Activated gamma-delta T cell (primary cell): ENCODE measurements around the gene ARHGEF18.
"Not testable (repeated sequence)": the region's sequence is repeated elsewhere in the genome, so short reads cannot be mapped to it uniquely, and the experiment has no call there.

ENCODE experiments used
- DNase-seq: peaks from one replicate; lab custom pipeline; 2025; lab: John Stamatoyannopoulos, UW

ARHGEF18 gene

DNA sequence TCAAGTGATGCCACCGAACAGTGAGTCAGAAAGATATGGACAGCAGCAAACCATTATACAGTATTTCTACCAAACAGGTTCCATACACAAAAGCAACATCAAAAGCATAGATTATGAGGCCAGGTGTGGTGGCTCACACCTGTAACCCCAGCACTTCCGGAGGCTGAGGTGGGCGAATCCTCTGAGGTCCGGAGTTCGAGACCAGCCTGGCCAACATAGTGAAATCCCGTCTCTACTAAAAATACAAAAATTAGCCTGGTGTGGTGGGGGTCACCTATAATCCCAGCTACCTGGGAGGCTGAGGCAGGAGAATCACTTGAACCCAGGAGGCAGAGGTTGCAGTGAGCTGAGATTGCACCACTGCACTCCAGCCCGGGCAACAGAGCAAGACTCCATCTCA is 1.7 kb upstream of the ARHGEF18 start:
- DNase-seq, result not testable (repeated sequence)

DNA sequence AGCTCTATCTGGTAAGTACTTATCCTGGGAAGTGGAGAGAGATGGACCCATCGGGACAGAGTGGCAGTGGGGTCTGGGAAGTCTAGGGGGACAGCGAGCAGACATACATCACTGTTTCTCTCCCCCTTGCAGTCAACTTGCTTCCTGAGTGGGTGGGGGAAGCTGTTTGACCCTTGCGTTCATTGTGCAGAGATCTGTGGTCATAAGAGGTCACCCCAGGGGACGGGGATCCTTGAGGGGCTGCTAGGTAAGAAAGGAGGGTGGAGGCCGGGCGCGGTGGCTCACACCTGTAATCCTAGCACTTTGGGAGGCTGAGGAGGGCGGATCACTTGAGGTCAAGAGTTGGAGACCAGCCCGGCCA is 474 bp downstream of the ARHGEF18 start:
- no peak for DNase-seq

DNA sequence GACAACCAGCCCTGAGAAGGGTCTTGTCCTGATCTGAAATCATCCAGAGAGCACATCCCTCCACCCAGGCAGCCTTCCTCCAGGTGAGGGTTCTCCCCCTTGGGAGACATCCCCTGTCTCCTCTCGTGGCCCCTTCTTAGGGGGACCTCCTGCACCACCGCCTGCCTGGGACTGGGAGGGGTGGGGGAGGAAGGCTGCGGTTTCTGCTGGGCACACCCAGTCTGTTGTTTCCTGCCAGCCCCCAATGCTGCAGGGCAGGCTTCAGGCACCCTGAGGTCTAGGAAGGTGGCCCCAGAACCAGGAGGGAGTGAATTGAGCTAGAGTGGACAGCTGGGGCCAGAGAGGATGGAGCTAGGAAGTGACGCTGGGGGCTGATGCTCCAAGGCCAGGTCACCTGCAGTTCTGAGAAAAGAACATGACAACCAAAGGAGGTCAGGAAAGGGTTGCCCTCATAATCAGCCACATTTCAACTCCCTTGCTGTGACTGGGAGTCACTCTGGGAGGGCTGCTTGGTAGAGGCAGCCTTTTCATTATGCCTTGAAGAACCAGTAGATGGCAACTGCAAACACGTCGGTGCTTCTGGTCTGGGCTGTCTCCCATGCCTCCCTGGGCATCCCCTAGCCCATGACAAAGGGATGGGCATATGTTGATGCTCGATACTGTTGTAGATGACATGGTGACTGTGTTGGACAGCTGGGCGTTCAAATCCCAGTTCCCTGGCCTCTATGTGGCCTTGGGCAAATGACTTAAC is 1.4 kb downstream of the ARHGEF18 start:
- DNase-seq, result no peak

DNA sequence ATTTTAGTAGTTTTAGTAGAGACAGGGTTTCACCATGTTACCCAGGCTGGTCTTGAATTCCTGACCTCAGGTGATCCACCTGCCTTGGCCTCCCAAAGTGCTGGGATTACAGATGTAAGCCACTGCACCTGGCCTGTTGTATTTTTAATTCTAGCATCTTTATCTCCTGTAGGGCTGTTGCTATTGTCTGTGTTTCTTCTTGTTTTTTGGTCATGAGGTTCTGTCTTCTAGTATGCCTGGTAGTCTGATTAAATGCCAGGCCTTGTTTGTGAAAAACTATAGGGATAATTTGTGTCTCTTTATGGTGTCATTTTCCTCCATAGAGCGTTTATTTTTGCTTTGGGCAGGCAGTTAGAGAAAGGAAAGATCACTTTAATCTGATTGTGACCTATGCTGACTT is 3.1 kb downstream of the ARHGEF18 start:
- no peak for DNase-seq

DNA sequence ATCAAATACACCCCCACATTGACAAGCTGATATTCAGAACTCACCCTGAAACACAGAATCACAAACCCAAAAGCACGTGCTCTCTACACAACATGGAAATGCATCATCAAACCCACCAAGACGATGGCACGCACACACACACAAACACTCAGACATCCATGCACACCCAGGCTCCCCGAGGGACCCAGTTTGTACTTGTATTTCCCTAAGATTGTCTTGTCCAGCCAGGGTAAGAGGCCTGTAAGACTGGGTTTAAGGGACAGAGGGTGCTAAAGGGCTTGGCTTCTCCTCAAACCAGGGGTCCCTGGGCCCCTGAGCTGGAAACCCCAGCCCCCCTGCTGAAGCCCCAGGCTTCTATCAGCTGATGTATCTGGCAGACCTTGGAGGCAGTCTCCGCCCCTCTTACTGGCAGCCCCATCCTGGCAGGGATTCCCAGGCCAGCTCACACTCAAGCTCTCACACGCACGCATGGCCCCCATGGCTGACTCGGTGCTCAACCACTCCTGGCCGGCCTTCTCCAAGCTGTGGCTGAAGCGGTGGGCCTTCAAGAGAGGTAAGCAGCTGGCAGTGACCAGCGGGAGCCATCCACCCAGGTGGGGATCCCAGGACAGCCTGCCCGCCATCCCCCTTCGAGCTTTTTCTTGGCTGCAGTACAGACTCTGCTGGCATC is 6.5 kb downstream of the ARHGEF18 start:
- DNase-seq, result no peak

DNA sequence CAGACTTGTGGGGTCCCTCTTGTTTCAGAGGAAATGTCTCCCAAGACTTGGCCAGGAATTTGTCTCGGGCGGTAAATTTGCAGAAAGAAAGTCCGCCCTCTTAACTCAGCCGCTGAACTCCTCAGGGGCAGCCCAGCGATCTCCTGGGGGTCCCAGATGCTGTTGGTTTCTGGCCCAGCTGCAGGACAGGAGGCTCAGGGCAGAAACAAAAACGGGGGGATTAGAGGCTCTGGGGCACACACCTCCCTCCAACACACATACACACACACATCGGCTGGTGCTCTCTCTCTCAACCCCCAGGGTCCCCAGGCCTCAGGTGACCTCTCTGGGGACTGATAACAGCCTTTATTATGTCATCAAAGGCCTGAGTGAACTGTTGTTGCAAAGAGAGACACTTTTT is 7.1 kb downstream of the ARHGEF18 start:
- no peak for DNase-seq

DNA sequence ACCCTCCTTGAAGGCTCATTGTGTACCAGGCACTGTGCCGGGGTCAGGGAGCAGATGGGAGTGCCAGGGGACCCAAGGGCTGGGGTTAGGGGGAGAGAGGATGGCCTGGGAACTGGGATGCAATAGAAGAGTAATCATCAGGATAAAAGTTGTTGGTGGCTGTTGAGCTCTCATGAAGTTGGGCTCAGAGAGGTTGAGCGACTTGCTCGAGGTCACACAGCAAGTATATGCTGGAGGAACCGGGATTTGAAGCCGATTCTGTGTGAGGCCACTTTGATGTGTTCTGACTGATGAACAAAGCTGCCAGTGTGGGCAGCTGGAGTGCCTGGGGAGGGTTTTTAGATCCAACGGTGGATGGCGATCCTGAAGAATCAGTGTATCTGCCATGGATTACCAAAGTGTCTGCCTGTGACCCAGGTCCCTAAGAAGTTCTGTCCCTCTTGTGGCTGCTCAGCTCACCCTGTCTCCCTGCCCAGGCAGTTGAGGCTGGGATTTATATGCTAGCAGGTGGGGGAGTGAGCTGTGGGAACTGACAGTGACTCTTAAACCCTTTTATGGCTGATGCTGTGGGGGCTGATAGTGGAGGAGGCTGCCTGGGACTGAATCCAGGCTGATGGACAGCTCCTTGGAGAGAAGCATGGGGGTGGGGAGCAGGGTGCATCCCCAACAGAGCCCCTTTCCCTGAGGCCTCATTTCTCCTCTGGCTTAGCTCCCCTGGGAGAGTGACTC is 8.3 kb downstream of the ARHGEF18 start:
- no peak for DNase-seq

DNA sequence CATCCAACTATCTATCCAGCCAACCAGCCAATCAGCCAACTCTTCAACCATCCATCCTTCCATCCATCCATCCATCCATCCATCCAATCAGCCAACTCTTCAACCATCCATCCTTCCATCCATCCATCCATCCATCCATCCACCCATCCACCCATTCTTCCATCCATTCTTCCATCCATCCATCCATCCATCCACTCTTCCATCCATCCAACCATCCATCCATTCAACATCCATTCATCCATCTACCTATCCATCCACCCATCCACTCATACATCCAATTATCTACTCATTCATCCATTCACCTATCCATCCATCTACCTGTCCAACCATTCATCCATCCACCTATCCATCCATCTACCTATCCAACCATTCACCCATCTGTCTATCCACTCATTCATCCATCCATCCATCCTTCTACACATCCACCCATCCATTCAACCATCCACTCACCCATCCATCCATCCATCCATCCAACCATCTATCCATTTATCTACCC is 9.4 kb downstream of the ARHGEF18 start:
- no peak for DNase-seq

DNA sequence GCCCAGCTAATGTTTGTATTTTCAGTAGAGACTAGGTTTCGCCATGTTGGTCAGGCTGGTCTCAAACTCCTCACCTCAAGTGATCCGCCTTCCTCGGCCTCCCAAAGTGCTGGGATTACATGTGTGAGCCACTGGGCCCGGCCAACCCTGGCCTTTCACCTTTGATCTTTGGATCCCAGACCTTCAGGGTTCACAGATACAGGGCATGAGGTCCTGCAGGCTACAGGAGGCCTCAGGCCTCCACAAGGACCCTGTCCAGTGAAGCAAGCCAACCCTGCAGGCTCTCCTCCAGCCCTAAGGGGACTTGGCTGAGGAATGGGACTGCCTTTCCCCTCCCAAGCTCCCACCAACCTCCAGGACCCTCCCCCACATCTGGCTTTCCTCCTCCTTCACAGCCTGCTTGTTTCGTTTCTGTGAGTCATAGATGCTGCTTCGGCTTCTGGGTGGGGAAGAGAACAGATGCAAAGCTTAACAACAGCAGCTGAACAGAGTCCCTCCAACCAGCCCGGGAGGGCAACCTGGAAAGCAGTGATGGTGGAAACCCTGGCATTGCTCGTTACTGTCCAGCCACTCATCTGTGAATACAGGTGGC is 11.8 kb downstream of the ARHGEF18 start:
- DNase-seq, result no peak

DNA sequence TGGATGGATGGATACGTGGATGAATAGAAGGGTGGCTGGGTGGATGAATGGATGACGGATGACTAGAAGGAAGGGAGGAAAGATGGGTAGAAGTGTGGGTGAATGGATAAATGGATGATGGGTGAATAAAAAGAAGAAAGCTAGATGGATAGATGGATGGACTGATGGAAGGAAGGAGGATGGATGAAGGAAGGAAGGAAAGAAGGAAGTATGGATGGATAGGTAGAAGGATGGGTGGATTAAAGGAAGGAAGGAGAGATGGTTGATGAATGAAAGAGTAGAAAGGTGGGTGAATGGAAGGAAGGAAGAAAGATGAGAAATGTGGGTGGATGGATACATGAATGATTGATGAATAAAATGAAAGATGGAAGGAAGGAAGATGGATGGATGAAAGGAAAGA is 14.5 kb downstream of the ARHGEF18 start:
- DNase-seq, result no peak

DNA sequence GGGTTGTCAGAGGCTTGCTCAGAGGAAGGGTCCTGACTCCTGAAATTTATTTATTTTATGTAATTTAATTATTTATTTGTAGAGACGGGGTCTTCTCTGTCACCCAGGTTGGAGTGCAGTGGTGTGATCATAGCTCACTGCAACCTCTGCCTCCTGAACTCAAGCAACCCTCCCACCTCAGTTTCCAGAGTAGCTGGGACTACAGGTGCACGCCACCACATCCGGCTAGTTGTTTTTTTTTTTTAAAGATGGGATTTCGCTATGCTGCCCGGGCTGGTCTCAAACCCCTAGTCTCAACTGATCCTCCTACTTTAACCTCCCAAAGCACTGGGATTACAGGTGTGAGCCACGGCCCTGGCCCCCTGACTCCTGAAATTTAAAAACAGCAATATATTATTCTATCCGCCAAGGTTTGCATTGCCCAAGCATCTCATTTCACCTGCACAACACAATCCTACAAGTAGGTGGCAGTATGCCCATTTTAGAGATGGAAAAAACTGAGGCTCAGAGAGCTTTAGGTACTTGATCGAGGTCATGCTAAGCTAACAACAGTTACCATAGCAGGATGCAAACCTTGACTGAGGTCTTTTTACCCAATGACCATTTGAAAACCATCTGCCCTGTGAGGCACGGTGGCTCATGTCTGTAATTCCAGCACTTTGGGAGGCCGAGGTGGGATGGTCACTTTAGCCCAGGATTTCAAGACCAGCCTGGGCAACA is 18.1 kb downstream of the ARHGEF18 start:
- no peak for DNase-seq

DNA sequence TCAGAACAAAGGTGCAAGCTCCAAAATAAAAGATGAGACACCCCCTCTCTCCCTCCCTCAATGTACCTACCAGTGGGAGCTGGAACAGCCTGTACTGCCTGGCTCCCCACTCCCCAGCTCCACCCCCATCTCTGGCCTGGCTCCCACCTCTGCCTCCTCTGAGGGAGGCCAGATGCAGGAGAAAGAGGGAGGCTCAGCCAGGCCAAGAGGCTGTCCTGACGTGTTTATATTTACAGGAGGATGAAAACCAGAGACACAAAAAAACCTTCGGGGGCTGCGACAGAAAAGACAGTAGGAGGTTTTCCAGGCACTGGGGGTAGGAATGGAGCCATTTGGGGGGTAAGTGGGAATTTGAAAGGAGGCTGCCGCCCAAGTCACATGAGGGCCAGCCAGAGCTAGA is 19.7 kb downstream of the ARHGEF18 start:
- DNase-seq, result no peak

DNA sequence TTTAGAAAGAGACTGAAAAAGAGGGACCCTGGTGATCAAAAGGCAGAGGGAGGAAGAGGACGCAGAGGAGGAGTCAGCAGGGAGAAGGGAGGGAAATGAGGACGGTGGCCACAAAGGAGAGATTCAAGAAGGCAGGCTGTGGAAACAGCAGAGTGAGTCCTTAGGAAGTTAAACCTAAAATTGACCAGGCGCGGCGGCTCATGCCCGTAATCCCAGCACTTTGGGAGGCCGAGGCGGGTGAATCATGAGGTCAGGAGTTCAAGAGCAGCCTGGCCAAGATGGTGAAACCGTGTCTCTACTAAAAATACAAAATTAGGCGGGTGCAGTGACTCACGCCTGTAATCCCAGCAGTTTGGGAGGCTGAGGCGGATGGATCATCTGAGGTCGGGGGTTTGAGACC is 20.1 kb downstream of the ARHGEF18 start:
- DNase-seq, result not testable (repeated sequence)

DNA sequence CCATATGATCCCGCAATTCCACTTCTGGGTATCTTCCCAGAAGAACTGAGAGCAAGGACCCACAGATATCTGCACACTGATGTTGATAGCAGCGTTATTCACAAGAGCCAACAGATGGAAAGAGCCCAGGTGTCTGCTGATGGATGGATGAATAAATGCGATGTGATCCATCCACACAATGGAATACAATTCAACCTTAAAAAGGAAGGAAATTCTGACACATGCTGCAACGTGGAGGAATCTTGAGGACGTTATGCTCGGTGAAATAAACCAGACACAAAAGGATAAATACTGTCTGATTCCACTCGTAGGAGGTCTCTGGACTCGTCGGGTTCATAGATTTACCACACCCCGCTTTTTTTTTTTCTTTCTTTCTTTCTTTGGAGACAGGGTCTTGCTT is 21.8 kb downstream of the ARHGEF18 start:
- no peak for DNase-seq

DNA sequence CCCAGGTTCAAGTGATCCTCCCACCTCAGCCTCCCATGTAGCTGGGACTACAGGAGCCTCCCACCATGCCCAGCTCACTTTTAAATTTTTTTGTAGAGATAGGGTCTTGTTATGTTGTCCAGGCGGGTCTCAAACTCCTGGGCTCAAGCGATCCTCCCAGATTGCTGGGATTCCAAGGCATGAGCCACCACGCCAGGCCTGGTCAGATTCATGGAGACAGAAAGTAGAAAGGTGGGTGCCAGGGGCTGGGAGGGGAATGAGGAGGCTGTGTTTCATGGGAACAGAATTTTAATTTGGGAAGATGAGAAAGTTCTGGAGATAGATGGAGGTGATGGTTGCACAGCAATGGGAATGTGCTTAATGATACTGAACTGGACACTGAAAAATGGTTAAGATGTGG is 22.3 kb downstream of the ARHGEF18 start:
- no peak for DNase-seq

DNA sequence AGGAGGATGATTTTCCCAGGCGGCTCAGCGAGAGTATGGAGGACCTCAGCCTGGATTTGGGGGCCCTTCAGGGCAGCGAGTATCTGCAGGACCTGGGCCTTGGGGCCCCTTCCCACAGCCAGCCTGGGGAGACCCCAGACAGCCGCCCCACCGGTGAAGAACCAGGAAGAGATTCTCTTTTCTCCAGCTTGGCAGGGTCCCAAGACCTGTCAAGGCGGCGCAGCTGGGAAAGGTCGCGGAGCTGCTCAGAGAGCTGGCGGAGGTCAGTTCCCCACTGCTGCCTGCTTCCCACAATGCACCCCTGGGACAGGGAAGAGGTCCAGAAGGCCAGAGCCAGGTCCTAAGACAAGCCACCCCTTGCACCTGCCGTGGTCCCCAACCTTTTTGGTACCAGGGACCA is 24.1 kb downstream of the ARHGEF18 start:
- DNase-seq, result no peak

DNA sequence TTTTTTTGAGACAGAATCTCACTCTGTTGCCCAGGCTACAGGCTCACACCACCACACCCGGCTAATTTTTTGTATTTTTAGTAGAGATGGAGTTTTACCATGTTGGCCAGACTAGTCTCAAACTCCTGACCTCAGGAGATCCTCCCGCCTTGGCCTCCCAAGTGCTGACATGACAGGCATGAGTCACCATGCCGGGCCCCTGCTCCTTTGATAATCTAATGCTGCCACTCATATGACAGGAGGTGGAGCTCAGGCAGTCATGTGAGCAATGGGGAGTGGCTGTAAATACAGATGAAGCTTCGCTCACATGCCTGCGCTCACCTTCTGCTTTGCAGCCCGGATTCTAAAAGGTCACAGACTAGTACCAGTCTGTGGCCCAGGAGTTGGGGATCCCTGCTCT is 25.1 kb downstream of the ARHGEF18 start:
- no peak for DNase-seq

DNA sequence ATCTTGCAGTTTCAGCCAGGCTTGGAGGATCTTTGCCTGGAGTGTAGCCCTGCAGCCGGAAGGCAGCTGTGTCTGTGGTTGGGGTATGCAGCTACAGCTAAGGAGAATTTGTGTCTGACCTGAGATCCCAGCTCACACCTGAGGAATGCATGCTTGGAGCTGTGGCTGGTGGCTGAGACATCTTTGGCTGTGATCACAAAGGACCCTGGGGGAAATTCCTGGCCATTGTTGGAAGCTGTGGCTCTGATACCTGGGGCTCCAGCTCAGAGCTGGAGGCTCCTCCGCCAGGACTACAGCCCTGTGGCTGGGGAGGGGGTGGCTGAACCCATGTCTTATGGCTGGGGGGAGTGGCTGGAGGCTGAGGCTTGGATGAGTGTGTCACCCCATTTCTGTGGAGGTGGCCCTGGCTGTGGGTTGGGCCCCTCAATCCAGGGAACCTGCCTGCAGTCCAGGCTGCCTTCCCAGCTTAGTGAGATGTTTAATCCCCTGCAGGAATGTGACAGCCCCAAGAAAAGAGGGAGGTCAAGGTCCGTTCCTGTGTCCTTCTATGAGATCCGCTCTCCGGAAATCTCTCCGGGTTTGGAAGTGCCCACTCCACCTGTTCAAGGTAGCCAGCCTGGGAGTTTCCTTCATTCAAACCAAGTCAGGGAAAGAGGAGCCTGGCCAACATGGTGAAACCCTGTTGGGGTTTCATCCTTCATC is 27.6 kb downstream of the ARHGEF18 start:
- no peak for DNase-seq

DNA sequence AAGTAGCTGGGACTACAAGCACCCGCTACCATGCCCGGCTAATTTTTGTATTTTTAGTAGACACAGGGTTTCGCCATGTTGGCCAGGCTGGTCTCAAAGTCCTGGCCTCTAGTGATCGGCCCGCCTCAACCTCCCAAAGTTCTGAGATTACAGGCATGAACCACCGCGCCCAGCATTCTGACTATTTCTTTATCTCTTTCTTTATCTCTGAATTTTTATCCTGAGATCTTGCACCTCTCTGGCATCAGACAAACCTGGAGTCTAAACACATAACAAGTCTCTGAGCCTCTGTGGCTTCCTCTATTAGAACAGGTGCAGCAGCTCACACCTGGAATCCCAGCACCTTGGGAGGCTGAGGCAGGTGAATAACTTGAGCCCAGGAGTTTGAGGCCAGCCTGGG is 28.5 kb downstream of the ARHGEF18 start:
- DNase-seq, result no peak

DNA sequence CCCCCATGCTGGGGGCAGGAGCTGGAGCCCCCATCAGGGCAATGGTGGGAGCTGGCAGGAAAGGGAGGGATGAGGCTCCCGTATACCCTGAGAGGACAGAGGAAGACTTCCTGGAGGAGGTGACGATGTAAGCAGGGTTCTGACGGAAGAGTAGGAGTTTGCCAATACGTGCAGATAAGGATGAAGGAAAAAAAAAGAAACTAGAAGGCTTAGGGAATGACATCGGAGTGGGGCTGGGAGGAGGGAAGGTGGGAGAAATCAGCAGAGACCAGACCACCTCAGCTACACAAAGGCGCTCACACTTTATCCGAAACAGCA is 32.3 kb downstream of the ARHGEF18 start:
- DNase-seq, result no peak

DNA sequence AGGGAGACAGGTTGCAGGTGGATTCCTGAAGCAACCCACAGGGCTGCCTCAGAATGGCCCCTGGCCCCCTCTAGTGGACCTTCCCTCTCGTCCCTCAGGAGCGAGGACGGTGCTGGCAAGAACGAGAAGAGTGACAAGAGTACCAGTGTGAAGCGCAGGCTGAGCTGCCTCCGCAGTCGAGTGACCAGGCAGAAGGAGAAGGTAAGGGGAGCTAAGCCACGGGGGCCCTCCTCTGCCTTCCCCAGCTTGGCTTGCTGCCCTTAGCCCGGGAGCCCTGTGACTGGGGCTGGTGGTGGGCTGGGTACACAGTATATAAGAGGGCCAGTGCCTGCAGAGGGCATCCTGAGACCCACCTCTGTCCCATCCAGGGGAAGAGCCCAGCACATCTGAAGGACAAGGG is 34.0 kb downstream of the ARHGEF18 start:
- DNase-seq, result no peak

DNA sequence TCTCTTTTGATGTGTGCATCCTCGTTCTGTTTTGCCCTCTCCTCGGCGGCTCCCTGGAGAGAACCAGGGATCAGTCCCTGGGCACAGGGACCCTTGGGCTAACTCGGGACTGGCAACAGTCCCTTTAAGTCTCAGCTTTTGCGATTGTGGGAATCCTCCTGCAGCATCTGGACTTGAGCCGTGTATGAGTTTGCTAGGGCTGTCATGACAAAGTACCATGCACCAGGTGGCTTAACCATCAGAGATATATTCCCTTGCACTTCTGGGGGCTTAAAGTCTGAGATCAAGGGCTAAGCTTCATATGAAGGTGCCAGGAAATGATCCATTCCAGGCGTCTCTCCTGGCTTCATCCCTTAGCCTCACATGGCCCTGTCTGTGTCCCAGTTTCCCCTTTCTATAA is 34.5 kb downstream of the ARHGEF18 start:
- DNase-seq, result no peak
